Left lung (tissue), 10 donors: ENCODE measurements around the gene CDH12. TPM values are rescaled to one million over a fixed set of nuclear protein-coding genes. Genes with fewer than 3 reads are reported as not detected.

ENCODE experiments used
- ATAC-seq: fragments of 200-7000 bp; cut with Tn5 transposase; one replicate; pipeline ENCODE4 v1.9.1; 2020; ENCODE audit warnings: moderate library complexity
- DNase-seq, 4 donors: peaks; one replicate each; pipeline ENCODE4 v3.0.0-alpha.2; 2013 to 2020
- H3K27ac ChIP-seq, 2 donors: fragments of 200-600 bp; sonication (generic) in 1 of 2; one replicate each; pipeline versions ENCODE4 v1.5.0 to v1.8.0; 2020 to 2021
- H3K27me3 ChIP-seq, 2 donors: fragments of 200-600 bp; sonication (generic) in 1 of 2; one replicate each; pipeline versions ENCODE4 v1.5.0 to v1.8.0; 2020 to 2021
- H3K36me3 ChIP-seq, 2 donors: fragments of 200-600 bp; sonication (generic) in 1 of 2; one replicate each; pipeline versions ENCODE4 v1.5.0 to v1.8.0; 2020 to 2021
- H3K4me1 ChIP-seq, 2 donors: fragments of 200-600 bp; one replicate each; pipeline ENCODE4 v1.8.0; 2021
- H3K4me3 ChIP-seq, 2 donors: fragments of 200-600 bp; sonication (generic) in 1 of 2; one replicate each; pipeline versions ENCODE4 v1.5.0 to v1.8.0; 2020 to 2021; ENCODE audit warnings: mild to moderate bottlenecking in 1 of 2
- H3K9me3 ChIP-seq, 2 donors: fragments of 200-600 bp; sonication (generic) in 1 of 2; one replicate each; pipeline versions ENCODE4 v1.5.0 to v1.8.0; 2020 to 2021
- intact Hi-C, 2 donors: fragments of 100-400 bp; cut with DNase I; formaldehyde crosslinking; loops; one replicate each; pipeline versions ENCODE4 v1.11.2 to v1.14.2; 2022
- polyA plus RNA-seq, 6 donors: library from polyadenylated mRNA; unstranded; fragments of 120-200 nt; gene quantifications; one replicate each; pipeline ENCODE4 v1.2.1, GENCODE V29; 2013; ENCODE audit not compliant: insufficient read length in 6 of 6
- total RNA-seq, 2 donors: library from RNA; stranded (reverse); fragmentation: NEBNext Ultra II Directional; extraction: Animal tissue kit (Norgen Biotek cat#: 25700); gene quantifications; one replicate each; pipeline ENCODE4 v1.2.1, GENCODE V29; 2021
- TF ChIP-seq, protein P1 (sequence below), 2 donors: fragments of 200-600 bp; sonication (generic) in 1 of 2; IDR thresholded peaks; one replicate each; pipeline versions ENCODE4 v1.5.0 to v1.8.0; 2021; ENCODE audit warnings: antibody characterized with exemption in 2 of 2
- donor health status: DM: no; HTN: yes; CAD: no.
- donor health status: DM: no; HTN: no; CAD: no.

CDH12 gene
- total and polyA plus RNA-seq, 8 donors, result 2.6 to 6.5 (median 5.2) TPM; not detected in 2

DNA sequence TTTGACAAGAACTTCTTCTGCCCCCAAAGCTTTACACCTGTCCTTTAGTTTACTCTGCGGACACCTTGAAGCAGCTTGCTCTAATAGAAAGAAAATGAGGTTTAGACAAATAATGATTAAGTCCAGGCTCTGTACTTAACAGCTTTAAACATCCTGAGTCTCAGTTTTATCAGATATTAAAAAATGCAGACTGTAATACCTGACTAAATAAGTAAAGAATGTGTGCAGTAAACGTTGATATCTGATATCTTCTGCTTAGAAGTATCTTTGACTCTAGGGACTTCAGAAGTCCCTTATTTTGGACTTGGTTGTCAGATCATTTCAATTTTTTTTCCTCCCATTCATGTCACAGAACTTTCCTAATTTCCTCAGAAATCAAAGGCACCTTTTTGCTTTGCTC lies 1060.4 kb downstream of the CDH12 start:
- H3K36me3 ChIP-seq, result no peaks in the 10 kb centered on the region
- intact Hi-C loops, result no loop called here
- DNase-seq (no peak), ATAC-seq (no peak)
- no peaks in the 10 kb centered on the region for H3K9me3 ChIP-seq
- no peaks in the 10 kb centered on the region for H3K27me3 ChIP-seq
- no peaks in the 10 kb centered on the region for H3K4me1 ChIP-seq
- TF ChIP-seq, protein P1, sequence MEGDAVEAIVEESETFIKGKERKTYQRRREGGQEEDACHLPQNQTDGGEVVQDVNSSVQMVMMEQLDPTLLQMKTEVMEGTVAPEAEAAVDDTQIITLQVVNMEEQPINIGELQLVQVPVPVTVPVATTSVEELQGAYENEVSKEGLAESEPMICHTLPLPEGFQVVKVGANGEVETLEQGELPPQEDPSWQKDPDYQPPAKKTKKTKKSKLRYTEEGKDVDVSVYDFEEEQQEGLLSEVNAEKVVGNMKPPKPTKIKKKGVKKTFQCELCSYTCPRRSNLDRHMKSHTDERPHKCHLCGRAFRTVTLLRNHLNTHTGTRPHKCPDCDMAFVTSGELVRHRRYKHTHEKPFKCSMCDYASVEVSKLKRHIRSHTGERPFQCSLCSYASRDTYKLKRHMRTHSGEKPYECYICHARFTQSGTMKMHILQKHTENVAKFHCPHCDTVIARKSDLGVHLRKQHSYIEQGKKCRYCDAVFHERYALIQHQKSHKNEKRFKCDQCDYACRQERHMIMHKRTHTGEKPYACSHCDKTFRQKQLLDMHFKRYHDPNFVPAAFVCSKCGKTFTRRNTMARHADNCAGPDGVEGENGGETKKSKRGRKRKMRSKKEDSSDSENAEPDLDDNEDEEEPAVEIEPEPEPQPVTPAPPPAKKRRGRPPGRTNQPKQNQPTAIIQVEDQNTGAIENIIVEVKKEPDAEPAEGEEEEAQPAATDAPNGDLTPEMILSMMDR (IDR thresholded peaks at IDR 0.05), result no peak
- H3K4me3 ChIP-seq, result no peak overlapping the region
- no peak overlapping the region for H3K27ac ChIP-seq

DNA sequence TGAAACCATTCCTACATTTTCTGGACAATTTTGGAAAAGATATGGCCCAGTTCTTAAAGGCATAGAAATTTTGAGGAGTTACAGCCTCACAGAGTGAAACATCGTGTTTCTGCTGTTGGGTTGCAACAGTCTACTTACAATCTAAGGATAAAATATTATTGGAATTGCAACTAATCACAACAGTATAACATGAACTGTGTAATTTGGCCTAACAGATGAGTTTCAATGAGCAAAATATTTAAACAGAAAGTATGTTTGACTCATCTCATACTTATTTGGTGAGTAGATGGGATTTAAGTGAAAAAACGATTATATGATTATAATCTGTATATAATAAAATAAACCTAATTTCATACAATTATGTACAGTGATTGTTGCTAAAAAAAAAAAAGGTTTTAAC lies 1061.8 kb downstream of the CDH12 start:
- DNase-seq (no peak), ATAC-seq (no peak)
- Histone ChIP-seq H3K27ac (no peak overlapping the region), H3K36me3 (no peaks in the 10 kb centered on the region), H3K9me3 (no peaks in the 10 kb centered on the region), H3K4me1 (no peaks in the 10 kb centered on the region), H3K4me3 (no peak overlapping the region), H3K27me3 (no peaks in the 10 kb centered on the region)
- intact Hi-C loops, result no loop called here
- TF ChIP-seq, protein P1 (IDR thresholded peaks at IDR 0.05), result no peak

DNA sequence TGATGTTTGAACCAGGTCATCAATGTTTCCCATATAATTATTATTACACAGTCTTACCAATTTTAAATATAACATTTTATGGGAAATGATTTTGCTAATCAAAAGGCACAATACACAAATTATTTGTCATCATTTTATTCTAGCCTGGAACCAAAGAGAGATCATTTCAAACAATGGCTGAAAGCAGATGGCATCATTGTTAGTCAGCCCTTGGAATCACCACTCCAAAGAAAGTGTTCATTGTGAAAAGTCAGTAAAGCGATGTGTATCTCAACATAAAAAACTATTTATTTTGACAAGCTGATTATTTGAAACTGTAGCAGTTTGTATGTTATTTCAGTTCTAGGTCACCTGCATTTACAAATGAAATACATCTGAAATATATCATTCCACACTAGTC lies 1068.7 kb downstream of the CDH12 start:
- ATAC-seq (no peak), DNase-seq (no peak)
- no peak overlapping the region for H3K4me3 ChIP-seq
- H3K27ac ChIP-seq, result no peak overlapping the region
- intact Hi-C loops, result no loop called here
- H3K9me3 ChIP-seq, result no peaks in the 10 kb centered on the region
- TF ChIP-seq, protein P1 (IDR thresholded peaks at IDR 0.05), result no peak
- no peaks in the 10 kb centered on the region for H3K36me3 ChIP-seq
- no peaks in the 10 kb centered on the region for H3K4me1 ChIP-seq
- no peaks in the 10 kb centered on the region for H3K27me3 ChIP-seq

DNA sequence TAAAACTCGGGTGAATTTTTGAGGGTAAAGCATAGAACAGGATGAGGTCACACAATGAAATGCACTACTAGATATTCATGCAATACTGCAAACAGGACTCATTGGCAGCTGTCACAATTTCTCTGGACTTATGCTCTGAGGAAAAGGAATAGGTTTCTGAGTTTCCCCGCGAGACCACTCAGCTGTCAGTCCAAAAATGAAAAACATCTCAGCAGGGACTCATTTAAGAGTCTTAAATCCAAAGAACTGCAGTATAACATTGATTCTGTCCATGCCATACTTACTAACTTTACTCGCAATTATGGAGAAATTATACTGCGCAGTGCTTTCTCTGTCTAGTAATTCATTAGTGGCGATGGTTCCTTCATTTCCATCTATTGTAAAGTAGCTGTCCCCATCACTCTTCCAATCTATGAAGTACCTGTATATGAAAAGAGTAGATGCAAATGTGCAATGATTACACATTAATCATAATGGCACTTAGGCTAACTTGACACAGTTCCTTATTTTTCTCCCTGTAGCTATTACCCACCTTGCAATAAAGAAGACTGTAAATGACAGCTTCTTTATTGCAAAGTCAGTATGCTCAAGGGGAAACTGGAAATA lies 1070.0 kb downstream of the CDH12 start:
- ATAC-seq, result no peak
- TF ChIP-seq, protein P1 (IDR thresholded peaks at IDR 0.05), result no peak
- no peak overlapping the region for H3K4me3 ChIP-seq
- H3K9me3 ChIP-seq, result no peaks in the 10 kb centered on the region
- H3K36me3 ChIP-seq, result no peaks in the 10 kb centered on the region
- no peak for DNase-seq
- H3K27me3 ChIP-seq, result no peaks in the 10 kb centered on the region
- intact Hi-C loops, result no loop called here
- H3K27ac ChIP-seq, result no peak overlapping the region
- no peaks in the 10 kb centered on the region for H3K4me1 ChIP-seq

DNA sequence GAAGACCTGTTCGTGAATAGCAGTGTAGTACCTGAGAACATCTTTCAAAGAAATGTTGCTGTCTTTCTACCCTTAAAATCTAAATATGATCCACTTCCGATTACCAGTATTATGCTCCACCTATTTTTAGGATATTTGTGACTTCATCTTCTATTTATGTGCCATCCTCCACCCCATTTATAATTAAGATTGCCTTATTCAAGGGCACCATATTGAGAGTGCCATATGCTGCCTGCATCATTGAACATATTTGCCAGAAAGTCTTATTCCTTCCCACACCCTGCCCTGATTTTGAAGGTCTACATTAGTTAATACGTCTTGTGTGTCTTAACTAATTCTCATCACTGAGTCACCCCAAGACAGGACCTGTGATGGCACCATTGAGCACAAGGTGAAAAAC lies 1076.7 kb downstream of the CDH12 start:
- no peak for ATAC-seq
- TF ChIP-seq, protein P1 (IDR thresholded peaks at IDR 0.05), result no peak
- no peak overlapping the region for H3K27ac ChIP-seq
- H3K9me3 ChIP-seq, result no peaks in the 10 kb centered on the region
- no peaks in the 10 kb centered on the region for H3K36me3 ChIP-seq
- intact Hi-C loops, result no loop called here
- no peak for DNase-seq
- no peaks in the 10 kb centered on the region for H3K4me1 ChIP-seq
- no peak overlapping the region for H3K4me3 ChIP-seq
- no peaks in the 10 kb centered on the region for H3K27me3 ChIP-seq
